ENCODE results near the gene LHFPL3.
"Not testable (repeated sequence)": the region's sequence is repeated elsewhere in the genome, so short reads cannot be mapped to it uniquely, and the experiment has no call there.

LHFPL3 gene

GRCh38 chr7:104921596-104921995 is 593.2 kb downstream of the LHFPL3 start:
- Mint-ChIP-seq H3K9me3 (ENCODE audit: low read depth) (no peaks in the 10 kb centered on the region), H3K36me3 (no peaks in the 10 kb centered on the region), H3K27ac (no peak overlapping the region), H3K4me3 (no peak overlapping the region), H3K4me1 (ENCODE audit: low read depth) (peaks cover 6% of the 10 kb centered on the region), H3K27me3 (no peaks in the 10 kb centered on the region)

- no peaks in the 10 kb centered on the region for H3K9me3 Mint-ChIP-seq (ENCODE audit: low read depth)
- H3K27ac Mint-ChIP-seq = no peak overlapping the region
- H3K27me3 Mint-ChIP-seq = no peaks in the 10 kb centered on the region
- H3K36me3 Mint-ChIP-seq = no peaks in the 10 kb centered on the region
- peaks cover 6% of the 10 kb centered on the region for H3K4me1 Mint-ChIP-seq (ENCODE audit: low read depth)
- H3K4me3 Mint-ChIP-seq = no peak overlapping the region
Measured at GRCh38 chr7:104922182-104923009, 594.0 kb downstream of the LHFPL3 start.

GRCh38 chr7:104923010-104923421 is 594.6 kb downstream of the LHFPL3 start:
- Mint-ChIP-seq H3K4me3 (no peak overlapping the region), H3K9me3 (ENCODE audit: low read depth) (no peaks in the 10 kb centered on the region), H3K4me1 (ENCODE audit: low read depth) (peaks cover 6% of the 10 kb centered on the region), H3K27me3 (no peaks in the 10 kb centered on the region), H3K36me3 (no peaks in the 10 kb centered on the region), H3K27ac (no peak overlapping the region)

- H3K4me3 Mint-ChIP-seq; H3K4me1 Mint-ChIP-seq (ENCODE audit: low read depth); H3K9me3 Mint-ChIP-seq (ENCODE audit: low read depth); H3K27me3 Mint-ChIP-seq; H3K36me3 Mint-ChIP-seq; H3K27ac Mint-ChIP-seq: not testable (repeated sequence)
Measured at GRCh38 chr7:104926189-104926588, 597.8 kb downstream of the LHFPL3 start.

GRCh38 chr7:104926601-104927041 is 598.2 kb downstream of the LHFPL3 start:
- no peak overlapping the region for H3K4me3 Mint-ChIP-seq
- H3K36me3 Mint-ChIP-seq = no peaks in the 10 kb centered on the region
- no peaks in the 10 kb centered on the region for H3K27me3 Mint-ChIP-seq

GRCh38 chr7:104927055-104927454 is 598.7 kb downstream of the LHFPL3 start:
- no peaks in the 10 kb centered on the region for H3K9me3 Mint-ChIP-seq (ENCODE audit: low read depth)
- no peak overlapping the region for H3K4me3 Mint-ChIP-seq
- H3K27me3 Mint-ChIP-seq = no peaks in the 10 kb centered on the region
- no peaks in the 10 kb centered on the region for H3K36me3 Mint-ChIP-seq
- peaks cover 4% of the 10 kb centered on the region for H3K4me1 Mint-ChIP-seq (ENCODE audit: low read depth)
- no peak overlapping the region for H3K27ac Mint-ChIP-seq

More at GRCh38 chr7:104926601-104927041, 598.2 kb downstream of the LHFPL3 start:
- Mint-ChIP-seq H3K27ac (no peak overlapping the region), H3K9me3 (ENCODE audit: low read depth) (no peaks in the 10 kb centered on the region), H3K4me1 (ENCODE audit: low read depth) (peaks cover 4% of the 10 kb centered on the region)

- no peaks in the 10 kb centered on the region for H3K27me3 Mint-ChIP-seq
- H3K9me3 Mint-ChIP-seq (ENCODE audit: low read depth) = no peaks in the 10 kb centered on the region
- no peak overlapping the region for H3K27ac Mint-ChIP-seq
- H3K36me3 Mint-ChIP-seq = no peaks in the 10 kb centered on the region
- H3K4me3 Mint-ChIP-seq = no peak overlapping the region
- no peaks in the 10 kb centered on the region for H3K4me1 Mint-ChIP-seq (ENCODE audit: low read depth)
Measured at GRCh38 chr7:104928721-104929400, 600.5 kb downstream of the LHFPL3 start.

GRCh38 chr7:104929921-104930320 is 601.5 kb downstream of the LHFPL3 start:
- Mint-ChIP-seq H3K36me3 (no peaks in the 10 kb centered on the region), H3K4me3 (no peak overlapping the region), H3K4me1 (ENCODE audit: low read depth) (no peaks in the 10 kb centered on the region), H3K27ac (no peak overlapping the region), H3K27me3 (no peaks in the 10 kb centered on the region), H3K9me3 (ENCODE audit: low read depth) (no peaks in the 10 kb centered on the region)

- Mint-ChIP-seq H3K27ac (no peak overlapping the region), H3K4me3 (no peak overlapping the region), H3K27me3 (no peaks in the 10 kb centered on the region), H3K36me3 (no peaks in the 10 kb centered on the region), H3K4me1 (ENCODE audit: low read depth) (no peaks in the 10 kb centered on the region), H3K9me3 (ENCODE audit: low read depth) (no peaks in the 10 kb centered on the region)
Measured at GRCh38 chr7:104931181-104931781, 602.9 kb downstream of the LHFPL3 start.

GRCh38 chr7:104933022-104933421 is 604.6 kb downstream of the LHFPL3 start:
- Mint-ChIP-seq H3K27me3 (no peaks in the 10 kb centered on the region), H3K4me1 (ENCODE audit: low read depth) (no peaks in the 10 kb centered on the region), H3K4me3 (no peak overlapping the region), H3K36me3 (no peaks in the 10 kb centered on the region), H3K27ac (no peak overlapping the region), H3K9me3 (ENCODE audit: low read depth) (no peaks in the 10 kb centered on the region)

- peaks cover under 1% of the 10 kb centered on the region for H3K4me1 Mint-ChIP-seq (ENCODE audit: low read depth)
- H3K36me3 Mint-ChIP-seq = no peaks in the 10 kb centered on the region
- no peak overlapping the region for H3K4me3 Mint-ChIP-seq
- no peak overlapping the region for H3K27ac Mint-ChIP-seq
- no peaks in the 10 kb centered on the region for H3K9me3 Mint-ChIP-seq (ENCODE audit: low read depth)
- H3K27me3 Mint-ChIP-seq = no peaks in the 10 kb centered on the region
Measured at GRCh38 chr7:104933521-104933988, 605.2 kb downstream of the LHFPL3 start.

- no peak overlapping the region for H3K4me3 Mint-ChIP-seq
- H3K9me3 Mint-ChIP-seq (ENCODE audit: low read depth) = no peaks in the 10 kb centered on the region
- no peaks in the 10 kb centered on the region for H3K36me3 Mint-ChIP-seq
- H3K27ac Mint-ChIP-seq = peak overlapping the region; percentile 7
- no peaks in the 10 kb centered on the region for H3K27me3 Mint-ChIP-seq
- peaks cover 8% of the 10 kb centered on the region for H3K4me1 Mint-ChIP-seq (ENCODE audit: low read depth)
Measured at GRCh38 chr7:104934665-104935064, 606.3 kb downstream of the LHFPL3 start.

GRCh38 chr7:104935276-104935675 is 606.9 kb downstream of the LHFPL3 start:
- Mint-ChIP-seq H3K4me3 (no peak overlapping the region), H3K27me3 (no peaks in the 10 kb centered on the region), H3K4me1 (ENCODE audit: low read depth) (peaks cover 8% of the 10 kb centered on the region), H3K9me3 (ENCODE audit: low read depth) (no peaks in the 10 kb centered on the region), H3K27ac (no peak overlapping the region), H3K36me3 (no peaks in the 10 kb centered on the region)

GRCh38 chr7:104936546-104936945 is 608.1 kb downstream of the LHFPL3 start:
- Mint-ChIP-seq H3K36me3 (no peaks in the 10 kb centered on the region), H3K9me3 (ENCODE audit: low read depth) (no peaks in the 10 kb centered on the region), H3K27me3 (no peaks in the 10 kb centered on the region), H3K4me1 (ENCODE audit: low read depth) (peaks cover 19% of the 10 kb centered on the region), H3K4me3 (no peak overlapping the region), H3K27ac (no peak overlapping the region)

GRCh38 chr7:104937489-104937888 is 609.1 kb downstream of the LHFPL3 start:
- not testable (repeated sequence) for H3K4me3 Mint-ChIP-seq; H3K9me3 Mint-ChIP-seq (ENCODE audit: low read depth); H3K36me3 Mint-ChIP-seq; H3K27me3 Mint-ChIP-seq; H3K27ac Mint-ChIP-seq
- H3K4me1 Mint-ChIP-seq (ENCODE audit: low read depth) = peaks cover 25% of the 10 kb centered on the region

Measured in activated naive CD8-positive, alpha-beta T cell (primary cell).